MV-4-11 (cell line): ENCODE results near the gene TPRKB.
"Not testable (repeated sequence)": the region's sequence is repeated elsewhere in the genome, so short reads cannot be mapped to it uniquely, and the experiment has no call there.

ENCODE experiments used
- DNase-seq: peaks from one replicate; lab custom pipeline; 2025; lab: John Stamatoyannopoulos, UW

TPRKB gene

DNA sequence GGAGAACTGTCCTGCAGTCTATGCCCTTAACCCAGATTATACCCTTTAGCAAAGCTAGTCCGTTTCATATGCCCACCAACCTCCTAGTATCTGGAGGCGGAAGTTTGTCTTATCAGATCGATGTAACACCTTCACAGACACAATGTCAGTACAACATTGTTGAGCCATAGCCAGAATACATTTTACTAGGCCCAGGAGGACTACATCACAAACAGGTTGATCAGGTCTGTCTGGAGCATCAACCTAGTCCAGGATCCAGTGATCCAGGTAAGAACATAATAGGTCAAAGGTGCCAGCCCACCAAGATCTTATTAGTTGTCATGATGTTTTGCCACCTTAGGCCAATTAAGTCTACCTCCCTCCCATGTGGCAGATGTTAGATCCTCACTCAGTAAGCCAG is 2.0 kb upstream of the TPRKB start:
- DNase-seq, result no peak

DNA sequence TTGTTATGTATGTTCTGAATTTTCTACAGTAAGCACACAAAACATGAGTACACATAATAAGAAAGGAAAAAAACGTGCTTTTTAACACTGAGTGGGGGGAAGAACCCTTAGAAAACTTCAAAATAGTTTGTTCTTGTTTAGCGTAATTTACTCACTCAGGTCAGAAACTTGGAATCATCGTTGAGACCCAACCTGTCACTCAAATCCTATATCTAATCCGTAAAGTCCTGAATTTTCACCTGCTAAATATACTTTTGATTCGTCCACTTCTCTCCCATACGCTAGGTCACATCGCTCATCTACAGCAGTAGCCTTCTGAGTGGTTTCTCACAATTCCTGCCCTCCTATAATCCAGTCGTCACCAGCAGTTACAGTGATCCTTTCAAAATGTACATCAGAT is 767 bp downstream of the TPRKB start:
- DNase-seq, result no peak

DNA sequence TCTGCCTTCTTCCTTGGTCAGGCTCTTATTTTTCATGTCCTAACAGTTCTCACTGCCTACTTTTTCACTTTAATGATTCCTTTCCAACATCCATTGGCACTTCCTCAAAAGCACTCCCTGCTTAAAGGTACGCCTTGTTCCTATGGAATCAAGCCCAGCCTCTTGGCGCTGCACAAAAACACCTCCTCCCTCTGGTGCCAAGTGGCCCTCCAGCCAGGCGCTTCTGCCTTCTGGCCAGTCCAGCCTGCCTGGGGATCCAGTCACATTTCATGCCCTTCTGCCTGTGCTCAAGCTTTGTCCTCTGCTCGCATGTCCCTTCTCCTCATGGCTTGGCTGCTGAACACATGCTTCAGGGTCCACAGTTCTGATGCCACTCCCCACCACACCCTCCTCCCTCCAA is 6.3 kb downstream of the TPRKB start:
- DNase-seq, result no peak

DNA sequence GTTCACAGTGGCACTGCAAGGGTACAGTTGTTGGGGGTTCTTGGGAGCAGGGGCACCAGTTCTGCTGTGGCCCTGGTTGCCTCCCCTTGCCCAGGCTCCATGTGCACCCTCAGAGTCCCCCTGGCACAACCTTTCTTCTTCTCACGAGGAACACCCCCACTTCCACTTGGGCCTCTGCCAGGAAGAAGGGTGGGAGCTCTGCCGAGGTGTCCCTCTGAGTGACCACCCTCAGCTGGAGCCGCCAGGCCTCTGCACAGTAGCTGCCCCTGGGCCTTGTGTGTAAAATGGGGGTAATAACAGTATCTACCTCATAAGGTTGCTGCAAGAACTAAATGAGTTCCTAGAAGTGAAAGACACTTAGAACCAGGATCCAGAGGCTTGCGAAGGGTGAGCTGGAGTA is 8.4 kb downstream of the TPRKB start:
- no peak for DNase-seq

DNA sequence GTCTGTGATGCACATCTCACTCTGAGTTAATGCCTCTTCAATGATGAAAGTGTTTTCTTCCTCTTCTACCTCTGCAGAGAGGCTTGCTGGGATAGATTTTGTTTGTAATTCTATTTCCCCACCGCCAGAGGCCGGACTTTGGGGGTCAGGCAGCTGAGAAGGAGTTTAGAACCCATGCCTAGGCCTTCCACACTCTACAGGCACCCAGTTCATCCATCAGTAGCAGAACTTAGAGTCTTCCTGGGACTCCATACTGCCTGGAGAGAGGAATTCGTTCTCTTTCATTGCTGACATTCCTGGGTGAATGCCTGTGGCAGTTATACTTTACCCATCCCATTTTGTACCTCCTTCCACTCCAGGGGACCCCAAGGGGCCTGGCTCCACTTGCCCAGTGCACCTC is 9.1 kb downstream of the TPRKB start:
- DNase-seq, result no peak

DNA sequence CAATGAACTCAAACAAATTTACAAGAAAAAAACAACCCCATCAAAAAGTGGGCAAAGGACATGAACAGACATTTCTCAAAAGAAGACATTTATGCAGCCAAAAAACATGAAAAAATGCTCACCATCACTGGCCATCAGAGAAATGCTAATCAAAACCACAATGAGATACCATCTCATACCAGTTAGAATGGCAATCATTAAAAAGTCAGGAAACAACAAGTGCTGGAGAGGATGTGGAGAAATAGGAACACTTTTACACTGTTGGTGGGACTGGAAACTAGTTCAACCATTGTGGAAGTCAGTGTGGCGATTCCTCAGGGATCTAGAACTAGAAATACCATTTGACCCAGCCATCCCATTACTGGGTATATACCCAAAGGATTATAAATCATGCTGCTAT is 10.5 kb downstream of the TPRKB start:
- not testable (repeated sequence) for DNase-seq

DNA sequence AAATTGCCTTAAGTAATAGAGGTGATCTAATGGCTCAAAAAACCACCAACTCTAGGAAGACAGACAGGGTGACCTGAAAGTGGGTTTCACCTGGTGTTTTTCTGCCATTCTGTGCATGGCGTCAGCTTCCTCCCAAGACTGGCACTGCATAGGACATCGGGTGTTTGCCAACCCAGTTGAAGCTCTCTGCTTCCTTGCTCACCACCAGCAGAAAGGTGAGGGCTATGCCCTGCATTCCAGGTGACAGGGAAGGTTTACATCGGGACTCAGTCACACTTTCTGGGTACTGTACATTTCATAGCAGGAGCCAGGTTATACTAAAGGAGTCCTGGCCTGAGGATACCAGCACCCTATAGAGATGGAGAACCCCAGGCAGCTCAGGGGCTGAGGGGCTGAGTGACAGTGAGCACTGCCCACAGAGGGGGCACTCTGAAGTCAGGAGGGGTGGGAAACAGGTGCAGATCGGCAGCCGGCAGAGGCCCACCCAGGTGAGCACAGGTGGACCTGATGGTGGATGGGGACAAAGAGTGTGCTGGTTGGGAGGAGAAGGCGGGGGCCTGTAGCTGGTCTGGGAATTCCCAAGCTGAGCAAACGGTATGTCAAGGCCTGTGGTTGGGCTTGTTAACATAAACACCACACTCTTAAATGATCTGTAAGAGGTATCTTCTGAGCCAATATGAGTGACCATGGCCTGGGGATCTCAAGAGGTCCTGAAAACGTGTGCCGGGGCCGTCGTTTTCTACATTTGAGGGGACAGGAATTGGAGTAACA is 18.1 kb downstream of the TPRKB start:
- DNase-seq, result no peak

DNA sequence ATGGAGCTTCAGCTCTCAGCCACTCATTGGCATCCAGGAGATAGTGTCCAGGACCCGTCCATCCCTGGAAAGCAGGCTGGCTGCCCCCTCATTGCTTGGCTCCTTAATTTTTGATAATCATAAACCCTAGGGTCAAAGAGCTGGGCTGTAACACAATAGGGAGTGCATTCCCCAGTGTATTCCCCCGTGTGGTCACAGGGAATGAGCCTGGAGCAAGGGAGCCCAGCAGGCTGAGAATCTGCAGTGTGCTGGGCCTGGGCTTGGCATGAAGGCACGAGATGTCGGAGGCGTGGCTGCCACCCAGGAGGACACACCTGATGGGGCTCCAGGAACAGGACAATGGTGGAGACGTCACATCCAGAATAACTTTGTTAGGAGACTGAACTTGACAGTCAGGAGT is 18.7 kb downstream of the TPRKB start:
- DNase-seq, result no peak

DNA sequence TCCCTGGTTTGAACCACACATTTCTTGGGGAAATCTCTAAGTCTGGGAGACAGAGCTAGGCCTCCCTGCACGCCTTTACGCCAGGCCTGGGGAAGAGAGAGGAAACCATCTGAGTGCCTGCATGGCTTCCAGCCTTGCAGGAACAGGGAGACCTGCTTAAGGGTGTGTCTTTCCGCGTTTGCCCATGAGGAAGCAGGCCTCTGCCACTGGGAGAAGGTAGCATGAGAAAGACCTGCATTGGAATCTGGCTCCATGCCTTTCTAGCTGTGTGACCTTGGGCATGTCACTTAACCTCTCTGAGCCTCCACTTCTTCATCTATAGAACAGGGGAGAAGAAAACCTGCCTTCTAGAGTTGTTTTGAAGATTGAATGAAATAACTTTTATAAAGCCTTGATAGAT is 19.4 kb downstream of the TPRKB start:
- not testable (repeated sequence) for DNase-seq

DNA sequence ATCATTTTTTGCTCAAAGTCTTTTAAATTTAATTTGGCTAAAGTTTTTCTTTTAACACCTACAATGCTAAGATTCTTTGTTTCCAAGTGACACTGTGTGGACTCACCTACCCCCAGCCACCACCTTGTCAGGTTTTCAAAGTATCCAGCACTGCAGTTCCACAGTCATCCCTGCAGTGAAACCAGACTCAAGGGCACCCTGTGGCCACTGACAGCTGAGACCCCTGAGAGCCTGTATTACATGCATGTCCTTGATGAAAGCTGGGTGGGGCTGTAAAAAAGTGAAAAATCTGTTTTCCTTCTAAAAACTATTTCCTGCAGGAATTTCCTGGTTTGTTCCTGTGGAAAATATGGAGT is 19.9 kb downstream of the TPRKB start:
- no peak for DNase-seq

DNA sequence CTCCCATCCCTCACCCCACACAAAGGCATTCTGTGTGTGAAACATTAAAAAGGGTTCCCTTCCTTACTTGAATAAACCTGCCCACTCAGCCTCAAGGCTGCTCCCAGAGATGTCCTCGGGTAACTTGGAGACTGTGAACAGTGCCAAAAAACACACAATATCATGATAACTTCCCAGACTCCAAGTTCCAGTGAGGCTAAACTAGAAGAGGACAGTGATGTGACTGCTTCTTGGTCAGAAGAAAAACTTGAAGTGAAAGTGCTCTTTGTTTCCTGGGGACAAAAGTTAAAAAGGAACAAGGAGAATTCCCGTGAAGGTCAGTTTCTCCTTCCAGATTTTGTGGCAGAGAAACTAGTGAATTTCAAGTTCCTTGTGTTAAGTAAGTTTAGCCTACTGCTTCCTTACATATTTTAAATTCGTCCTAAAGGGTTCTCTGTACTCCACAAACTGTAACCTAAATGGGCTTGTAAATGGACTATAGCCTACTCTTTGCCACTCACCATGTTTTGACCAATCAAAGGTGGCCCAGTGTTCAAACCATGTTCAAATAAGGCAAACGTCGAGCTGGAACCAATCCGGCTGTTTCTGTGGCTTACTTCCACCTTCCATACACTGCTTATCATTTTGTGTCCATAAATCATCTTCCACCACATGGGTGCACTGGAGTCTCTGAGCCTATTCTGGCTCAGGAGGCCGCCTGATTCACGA is 20.4 kb downstream of the TPRKB start:
- DNase-seq, result peak; percentile 46

DNA sequence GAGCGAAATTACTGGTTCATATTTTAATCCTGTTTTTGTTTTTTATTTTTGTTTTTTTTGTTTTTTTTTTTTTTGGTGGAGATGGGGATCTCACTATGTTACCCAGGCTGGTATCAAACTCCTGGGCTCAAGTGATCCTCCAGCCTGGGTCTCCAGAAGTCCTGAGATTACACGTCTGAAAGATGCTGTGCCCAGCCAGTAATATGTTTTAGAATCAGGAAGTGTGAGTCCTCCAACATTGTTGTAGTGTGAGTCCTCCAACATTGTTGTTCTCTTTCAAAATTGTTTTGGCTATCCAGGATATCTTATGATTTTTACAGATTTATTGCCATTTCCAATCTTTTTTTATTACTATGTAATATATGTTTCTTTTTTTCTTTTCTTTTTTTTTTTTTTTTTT is 23.1 kb downstream of the TPRKB start:
- no peak for DNase-seq

DNA sequence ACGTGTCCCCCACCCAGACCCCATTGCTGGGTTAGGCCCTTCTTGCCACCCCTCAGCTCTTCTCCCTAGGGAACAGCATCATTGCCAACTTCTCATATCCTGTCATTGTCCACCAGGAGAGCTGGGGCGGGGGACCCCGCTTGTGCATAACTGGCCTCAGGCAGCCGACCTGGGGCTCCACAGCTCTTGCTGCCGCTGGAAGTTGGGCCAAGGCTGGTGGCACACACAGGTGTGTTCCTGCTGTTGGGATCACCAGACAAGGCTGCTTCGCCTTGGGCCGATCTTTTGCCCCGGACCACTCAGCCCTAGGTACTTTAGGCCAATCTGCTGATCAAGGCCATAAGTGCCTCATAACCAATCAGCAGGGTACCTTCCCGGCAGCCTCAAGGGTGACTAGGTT is 28.6 kb downstream of the TPRKB start:
- DNase-seq, result no peak

DNA sequence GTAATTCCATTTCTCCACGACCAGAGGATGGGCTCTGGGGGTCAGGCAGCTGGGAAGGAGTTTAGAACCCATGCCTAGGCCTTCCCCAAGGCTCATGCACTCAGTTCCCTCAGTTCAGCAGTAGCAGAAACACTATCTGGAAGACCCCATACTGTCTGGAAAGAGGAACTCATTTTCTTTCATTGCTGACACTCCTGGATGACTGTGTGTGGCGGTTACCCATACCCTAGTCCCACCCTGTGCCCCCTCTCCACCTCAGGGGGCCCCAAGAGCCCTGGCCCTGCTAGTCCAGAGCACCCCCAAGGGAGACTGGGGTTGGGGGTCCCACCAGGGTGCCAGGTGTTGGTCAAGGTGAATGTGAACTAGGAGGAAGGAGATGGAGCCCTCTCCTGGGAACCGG is 29.5 kb downstream of the TPRKB start:
- DNase-seq, result no peak

DNA sequence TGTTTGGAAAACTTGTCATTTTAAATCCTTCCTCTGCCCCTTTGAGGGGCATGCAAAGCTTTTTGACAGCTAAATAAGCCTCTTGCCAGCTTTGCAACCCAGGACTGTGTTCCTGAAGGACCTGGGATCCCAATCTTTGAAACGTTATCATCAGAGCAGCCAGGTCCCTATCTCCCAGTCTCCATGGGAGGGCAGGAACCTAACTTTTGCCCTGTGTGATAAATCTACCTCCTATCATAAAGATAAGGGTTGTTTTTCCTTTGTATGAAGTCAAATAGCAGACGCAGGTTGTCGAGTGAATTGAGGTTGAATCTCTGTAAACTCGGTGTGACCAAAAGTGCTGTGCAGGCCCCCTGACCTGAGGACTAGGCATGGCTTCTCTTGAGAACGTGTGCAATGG is 30.1 kb downstream of the TPRKB start:
- no peak for DNase-seq

DNA sequence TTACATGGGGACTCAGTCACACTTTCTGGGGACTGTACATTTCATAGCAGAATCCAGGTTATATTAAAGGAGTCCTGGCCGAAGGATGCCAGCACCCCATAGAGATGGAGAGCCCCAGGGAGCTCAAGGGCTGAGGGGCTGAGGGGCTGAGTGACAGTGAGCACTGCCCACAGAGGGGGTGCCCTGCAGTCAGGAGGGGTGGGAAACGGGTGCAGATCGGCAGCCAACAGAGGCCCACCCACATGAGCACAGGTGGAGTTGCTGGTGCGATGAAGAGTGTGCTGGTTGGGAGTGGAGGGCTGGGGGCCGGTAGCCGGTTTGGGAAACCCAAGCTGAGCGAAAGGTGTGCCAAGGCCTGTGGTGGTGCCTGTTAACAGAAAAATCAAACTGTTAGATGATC is 32.1 kb downstream of the TPRKB start:
- no peak for DNase-seq

DNA sequence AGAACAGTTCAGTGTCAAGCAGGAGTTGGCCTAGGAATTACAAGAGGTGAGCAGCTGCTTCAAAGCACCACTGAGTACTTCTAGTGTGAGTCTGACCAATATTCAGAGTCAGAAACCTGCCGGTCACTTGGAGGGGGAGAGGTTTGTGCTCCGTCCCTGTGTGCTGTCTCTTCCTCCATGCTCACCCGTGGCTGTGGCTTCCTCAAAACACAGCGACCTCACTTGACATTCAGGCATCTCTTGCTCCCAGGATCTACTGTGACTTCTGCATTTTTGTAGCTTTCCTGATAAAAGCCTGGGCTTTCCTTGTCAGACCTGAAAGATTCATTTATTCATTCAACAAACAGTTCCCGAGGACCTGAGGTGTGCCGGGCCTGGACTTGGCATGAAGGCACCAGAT is 32.9 kb downstream of the TPRKB start:
- peak; percentile 12 for DNase-seq

DNA sequence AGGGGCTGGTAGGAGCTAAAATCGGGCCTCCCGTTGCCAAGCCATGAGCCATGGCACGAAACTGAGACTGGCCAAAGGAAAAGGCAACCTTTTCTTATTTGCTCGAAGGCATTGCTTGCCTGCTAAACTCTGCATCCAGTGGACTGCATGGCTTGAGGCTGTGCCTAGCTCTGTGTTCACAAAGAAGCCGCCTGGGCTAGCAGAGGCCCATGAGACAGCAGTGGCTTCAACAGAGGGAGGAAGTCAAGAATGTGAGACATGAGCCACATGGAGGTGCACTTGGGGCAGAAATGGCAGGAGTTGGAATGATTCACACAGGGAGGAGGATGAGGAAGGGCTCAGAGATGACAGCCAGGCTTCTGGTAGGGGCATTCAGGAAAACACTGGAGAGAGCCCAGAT is 33.5 kb downstream of the TPRKB start:
- DNase-seq, result no peak

DNA sequence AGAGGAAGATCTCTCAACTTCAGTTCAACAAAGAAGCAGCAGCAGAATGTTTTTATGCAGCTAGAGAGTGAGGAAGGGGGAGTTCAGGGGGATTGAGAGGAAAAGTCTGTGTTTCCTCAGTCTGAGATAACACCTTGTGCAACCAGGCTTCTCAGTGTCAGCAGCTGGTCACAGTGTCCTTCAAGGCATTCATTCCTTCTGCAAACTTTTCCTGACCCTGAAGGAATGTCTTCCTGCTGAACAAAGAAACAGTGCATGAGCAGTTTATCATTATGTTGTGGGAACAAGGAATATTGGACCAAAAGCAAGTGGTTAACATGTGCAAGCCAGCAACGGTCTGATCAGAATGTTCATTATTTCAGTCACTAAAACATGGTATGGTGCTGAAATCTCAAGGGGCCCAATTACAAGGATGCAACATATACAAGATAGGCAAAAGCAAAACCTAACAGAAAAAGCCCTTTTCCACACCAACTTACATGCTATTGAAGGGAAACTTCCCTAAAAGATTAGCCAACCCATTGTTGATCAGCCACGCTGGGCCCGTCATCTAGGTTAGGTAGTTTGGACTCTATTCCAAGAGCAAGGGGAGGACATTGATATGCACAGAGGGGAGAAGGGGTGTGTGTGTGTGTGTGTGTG is 34.2 kb downstream of the TPRKB start:
- not testable (repeated sequence) for DNase-seq

DNA sequence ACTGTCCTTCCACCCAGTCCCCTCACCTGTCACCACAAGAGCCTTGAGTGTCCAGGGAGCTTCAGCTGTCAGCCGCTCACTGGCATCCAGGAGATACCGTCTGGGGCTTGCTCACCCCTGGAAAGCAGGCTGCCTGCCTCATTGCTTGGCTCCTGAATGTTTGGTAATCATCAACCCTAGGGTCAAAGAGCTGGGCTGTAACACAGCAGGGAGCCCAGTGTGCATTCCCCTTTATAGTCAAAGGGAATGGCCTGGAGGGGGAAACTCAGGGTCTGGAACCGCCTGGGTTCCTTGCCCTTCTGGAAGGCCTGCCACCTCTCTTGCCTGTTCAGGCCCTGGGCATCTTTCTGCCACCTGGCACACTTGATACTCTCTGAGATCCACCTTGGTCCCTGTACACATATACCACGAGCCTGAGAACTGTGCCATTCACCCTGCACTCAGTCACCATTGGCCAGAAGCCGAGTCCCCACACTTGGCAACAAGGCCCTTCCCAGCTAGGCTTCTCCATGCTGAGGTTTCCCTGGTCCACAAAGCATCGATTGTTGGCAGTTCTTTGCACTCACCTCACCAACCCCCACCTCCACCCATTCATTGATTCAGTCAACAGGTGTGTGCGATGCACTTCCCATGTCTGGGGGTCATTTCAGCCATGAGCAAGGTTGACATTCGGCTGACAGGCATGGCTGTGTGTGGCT is 35.0 kb downstream of the TPRKB start:
- DNase-seq, result no peak

DNA sequence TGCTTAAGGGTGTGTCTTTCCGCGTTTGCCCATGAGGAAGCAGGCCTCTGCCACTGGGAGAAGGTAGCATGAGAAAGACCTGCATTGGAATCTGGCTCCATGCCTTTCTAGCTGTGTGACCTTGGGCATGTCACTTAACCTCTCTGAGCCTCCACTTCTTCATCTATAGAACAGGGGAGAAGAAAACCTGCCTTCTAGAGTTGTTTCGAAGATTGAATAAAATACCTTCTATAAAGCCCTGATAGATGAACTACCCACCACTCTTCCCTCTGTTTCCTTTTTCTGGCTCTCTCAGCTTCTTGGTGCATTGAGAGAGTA is 35.7 kb downstream of the TPRKB start:
- not testable (repeated sequence) for DNase-seq

DNA sequence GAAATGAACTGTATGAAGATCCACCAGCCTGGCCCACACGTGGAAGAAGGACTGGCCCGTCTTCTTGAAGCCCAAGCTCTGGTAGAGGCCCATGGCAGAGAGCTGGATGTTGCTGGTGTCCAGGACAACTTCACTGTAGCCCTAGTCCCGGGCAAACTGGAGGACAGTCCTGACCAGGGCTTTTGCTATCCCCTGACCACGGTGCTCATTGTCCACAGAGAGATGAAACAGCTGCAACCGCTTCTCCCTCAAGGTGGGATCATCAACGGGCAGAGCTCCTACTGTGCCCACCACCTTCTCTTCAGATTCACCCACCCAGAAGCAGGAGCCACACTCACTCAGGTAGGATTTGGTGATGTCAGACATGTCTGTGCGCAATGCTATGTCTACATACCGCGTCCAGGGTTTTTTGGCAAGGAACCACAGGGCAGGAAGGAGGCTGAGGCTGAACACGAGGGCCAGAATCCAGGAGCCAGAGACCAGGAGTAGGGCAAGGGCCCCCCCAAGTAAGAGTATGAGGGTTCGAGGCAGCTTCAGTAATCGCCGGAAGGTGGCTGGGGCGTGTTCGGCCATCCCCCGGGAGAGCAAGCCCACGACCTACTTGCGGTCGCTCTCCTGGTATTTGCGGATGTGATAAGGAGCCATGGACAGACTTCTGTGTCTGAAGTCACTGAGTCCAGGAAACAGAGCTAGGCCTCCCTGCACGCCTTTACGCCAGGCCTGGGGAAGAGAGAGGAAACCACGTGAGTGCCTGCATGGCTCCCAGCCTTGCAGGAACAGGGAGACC is 36.3 kb downstream of the TPRKB start:
- no peak for DNase-seq
